ENCODE data around the gene TBC1D24.
"Not testable (repeated sequence)": the region's sequence is repeated elsewhere in the genome, so short reads cannot be mapped to it uniquely, and the experiment has no call there.

The TBC1D24 gene

DNA sequence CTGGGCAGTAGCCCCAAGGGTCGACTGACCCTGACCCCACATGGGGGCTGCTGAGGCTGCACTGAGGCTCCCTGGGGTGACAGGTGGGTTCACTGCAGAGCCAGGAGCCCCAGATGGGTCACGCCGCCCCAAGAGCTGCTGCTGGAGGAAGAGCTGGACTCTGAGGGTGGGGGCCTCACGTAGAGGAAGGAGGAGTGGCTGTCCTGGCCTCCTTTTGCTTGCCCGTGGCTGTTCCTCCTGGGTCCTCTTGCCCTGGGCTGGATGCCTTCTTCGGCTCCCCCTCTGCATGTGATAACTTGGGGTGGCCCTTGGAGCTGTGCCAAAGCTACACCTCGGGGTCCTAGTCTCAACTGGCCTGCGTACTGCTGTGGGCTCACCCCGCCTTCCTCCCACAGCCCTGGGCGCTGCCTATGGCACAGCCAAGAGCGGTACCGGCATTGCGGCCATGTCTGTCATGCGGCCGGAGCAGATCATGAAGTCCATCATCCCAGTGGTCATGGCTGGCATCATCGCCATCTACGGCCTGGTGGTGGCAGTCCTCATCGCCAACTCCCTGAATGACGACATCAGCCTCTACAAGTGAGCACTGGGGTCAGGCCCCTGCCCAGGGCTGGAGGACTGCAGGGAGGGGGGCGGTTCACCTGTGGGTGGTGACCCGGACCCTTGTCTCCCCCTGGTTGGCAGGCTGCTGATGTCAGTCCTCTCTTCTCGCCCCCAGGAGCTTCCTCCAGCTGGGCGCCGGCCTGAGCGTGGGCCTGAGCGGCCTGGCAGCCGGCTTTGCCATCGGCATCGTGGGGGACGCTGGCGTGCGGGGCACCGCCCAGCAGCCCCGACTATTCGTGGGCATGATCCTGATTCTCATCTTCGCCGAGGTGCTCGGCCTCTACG is 44.1 kb downstream of the TBC1D24 start:
- DNase-seq: no peak

GRCh38 chr16:2519711-2520080 is 44.8 kb downstream of the TBC1D24 start:
- DNase-seq: no peak

- peak; percentile 90 for DNase-seq
These were observed 45.3 kb downstream of the TBC1D24 start, which contains the start of gene AMDHD2 for GRCh38 chr16:2520097-2520783. Gene AMDHD2, plus strand, starts transcription at chr16:2520371. Its CDS starts 88 bp downstream, at chr16:2520459.

DNA sequence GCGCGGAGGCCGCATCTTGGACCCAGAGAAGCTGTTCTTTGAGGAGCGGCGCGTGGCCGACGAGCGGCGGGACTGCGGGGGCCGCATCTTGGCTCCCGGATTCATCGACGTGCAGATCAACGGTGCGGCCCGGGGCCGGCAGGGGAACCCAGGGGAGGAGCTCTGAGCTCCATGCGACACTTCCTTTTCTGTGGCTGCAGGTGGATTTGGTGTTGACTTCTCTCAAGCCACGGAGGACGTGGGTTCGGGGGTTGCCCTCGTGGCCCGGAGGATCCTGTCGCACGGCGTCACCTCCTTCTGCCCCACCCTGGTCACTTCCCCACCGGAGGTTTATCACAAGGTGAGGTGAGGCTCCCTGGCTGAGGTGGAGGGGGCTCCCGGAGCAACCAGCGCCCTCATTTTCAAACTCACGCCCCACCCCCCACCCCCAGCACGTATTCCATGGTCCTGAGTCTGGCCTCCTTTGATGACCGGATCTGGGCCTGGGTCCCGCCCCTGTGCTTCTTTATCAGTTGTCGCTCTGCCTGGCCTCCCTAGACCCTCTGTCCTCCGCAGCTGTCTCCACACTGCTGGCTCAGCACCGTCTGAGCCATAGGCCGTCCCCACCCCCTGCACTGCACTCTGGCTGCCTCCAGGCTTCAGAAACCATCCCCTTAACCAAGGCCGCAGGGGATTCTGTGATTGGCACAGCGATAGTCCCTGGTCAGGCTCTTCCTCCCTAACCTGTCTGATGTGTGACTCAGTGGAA is 46.0 kb downstream of the TBC1D24 start:
- peak; percentile 85 for DNase-seq

DNA sequence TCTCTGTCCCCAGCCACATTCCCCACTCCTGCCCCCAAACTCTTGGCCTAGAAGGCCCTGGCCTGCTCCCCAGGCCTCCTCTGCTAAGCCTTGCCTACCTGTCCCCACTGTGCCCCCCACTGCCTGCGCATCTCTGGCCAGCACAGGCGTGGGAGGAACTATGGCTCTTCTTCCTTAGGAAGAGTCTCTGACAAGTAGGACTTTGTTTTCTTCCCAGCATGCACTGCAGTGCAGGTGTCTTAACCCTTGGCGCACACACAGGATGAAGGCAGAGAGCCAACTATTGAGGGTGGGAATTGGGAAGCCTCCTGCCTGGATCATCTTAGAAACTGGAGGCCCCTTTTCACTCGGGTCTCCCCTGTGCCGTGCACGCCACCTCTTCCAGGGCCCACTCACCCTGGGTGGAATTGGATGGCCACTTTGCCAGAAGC is 48.9 kb downstream of the TBC1D24 start:
- no peak for DNase-seq

DNA sequence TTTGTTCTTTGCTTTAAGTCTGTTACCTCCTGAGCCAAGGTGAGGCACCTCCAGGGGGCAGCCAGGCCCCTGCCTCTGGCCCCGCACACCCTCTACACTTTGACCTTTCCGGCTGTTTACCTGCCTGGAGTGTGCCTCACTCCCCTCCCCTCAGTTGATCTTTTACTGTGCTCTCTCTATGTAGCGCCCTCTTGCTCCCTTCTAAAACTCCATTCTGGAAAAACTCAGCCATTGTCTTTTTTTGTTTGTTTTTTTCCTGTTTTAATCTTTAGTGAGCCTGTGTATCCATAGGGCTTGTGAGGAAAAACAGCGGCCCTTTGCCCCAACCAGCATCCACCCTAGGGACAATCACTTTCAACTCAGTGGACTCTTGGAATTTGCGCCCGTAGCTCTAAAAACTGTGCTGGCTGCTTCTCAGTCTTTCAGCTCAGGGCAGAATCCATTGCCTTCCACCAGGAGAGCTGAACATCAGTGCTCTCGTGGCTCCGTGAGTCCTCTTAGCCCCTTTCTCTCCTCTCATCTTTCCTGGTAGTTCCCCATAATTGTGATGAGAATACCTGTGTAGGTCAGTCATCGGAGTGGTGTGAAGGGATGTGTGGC is 49.5 kb downstream of the TBC1D24 start:
- no peak for DNase-seq

DNA sequence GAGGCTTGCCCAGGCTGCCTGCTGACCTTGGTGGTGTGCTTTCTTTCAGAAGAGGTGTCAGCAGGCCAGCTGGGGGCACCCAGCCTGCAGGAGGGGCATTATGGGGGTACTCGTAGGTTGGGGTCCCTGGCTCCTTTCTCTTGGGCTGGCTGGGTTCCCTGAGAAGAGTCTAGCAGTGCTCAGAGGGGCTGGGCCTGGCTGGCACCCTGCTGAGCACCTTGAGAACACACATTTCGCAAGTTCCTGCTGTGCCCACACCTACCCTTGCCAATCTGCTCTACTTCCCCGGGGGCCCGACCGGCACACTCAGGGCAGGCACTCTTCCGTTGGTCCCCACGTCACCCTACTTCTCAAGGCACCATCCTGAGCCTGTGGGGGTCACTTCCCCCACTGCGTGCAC is 51.2 kb downstream of the TBC1D24 start:
- DNase-seq: no peak

DNA sequence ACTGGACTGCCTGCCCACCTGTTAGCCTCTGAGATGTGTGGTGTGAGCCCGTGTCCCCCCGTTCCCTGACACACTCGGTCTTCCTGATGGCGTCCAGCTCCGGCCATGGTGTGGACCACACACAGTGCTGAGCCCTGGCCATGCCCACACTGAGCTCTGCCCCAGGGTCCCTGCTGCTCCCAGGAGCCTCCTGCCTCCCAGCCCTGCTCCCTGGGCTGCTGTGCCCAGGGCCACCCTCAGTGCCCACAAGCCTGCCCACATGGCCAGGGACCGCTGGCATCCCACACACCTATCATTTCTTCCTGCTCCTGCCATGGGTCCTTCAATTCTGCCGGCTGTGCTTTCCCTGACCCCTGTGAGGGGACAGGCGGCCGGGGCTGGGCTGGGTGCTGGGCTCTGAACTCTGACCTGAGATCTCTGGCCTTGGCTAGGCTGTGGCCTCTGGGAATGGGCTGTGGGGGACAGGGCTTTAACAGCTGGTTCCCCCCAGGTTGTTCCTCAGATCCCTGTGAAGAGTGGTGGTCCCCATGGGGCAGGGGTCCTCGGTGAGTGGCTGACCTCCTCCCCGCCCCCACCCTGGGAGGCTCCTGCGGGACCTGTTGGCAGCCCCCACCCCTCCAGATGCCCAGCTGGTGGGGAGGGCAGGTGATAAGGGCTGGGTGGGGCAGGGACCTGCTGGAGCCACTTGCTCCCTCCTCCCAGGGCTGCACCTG is 52.3 kb downstream of the TBC1D24 start:
- no peak for DNase-seq

- DNase-seq: no peak
These were observed 52.8 kb downstream of the TBC1D24 start for GRCh38 chr16:2527784-2528100.

DNA sequence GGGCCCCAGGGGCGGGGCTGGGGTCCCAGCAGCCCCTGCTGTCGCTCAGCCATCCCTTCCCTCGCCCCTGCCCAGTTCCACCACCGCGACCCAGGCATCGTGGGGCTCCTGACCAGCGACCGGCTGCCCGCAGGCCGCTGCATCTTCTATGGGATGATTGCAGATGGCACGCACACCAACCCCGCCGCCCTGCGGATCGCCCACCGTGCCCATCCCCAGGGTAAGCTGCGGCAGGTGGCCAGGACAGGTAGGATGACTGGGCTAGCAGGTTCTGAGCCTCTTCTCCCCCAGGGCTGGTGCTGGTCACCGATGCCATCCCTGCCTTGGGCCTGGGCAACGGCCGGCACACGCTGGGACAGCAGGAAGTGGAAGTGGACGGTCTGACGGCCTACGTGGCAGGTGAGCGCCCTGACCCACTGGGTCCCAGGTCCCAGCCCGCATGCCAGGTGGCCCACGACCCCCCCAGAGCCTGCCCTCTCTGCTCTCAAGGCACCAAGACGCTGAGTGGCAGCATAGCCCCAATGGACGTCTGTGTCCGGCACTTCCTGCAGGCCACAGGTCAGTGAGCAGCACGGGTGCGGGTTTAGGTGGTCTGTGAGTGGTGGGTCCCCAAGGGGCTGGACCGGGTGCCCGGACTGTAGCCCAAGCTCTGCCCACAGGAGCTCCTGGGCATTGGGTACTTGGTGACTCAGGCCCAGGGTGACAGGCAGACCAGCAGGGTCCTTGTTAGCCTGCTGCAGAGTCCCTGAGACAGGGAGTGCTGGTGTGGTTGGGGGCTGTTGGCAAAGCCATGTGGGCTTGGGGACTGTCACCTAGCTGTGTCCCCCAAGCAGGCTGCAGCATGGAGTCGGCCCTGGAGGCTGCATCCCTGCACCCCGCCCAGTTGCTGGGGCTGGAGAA is 53.5 kb downstream of the TBC1D24 start:
- DNase-seq: no peak

DNA sequence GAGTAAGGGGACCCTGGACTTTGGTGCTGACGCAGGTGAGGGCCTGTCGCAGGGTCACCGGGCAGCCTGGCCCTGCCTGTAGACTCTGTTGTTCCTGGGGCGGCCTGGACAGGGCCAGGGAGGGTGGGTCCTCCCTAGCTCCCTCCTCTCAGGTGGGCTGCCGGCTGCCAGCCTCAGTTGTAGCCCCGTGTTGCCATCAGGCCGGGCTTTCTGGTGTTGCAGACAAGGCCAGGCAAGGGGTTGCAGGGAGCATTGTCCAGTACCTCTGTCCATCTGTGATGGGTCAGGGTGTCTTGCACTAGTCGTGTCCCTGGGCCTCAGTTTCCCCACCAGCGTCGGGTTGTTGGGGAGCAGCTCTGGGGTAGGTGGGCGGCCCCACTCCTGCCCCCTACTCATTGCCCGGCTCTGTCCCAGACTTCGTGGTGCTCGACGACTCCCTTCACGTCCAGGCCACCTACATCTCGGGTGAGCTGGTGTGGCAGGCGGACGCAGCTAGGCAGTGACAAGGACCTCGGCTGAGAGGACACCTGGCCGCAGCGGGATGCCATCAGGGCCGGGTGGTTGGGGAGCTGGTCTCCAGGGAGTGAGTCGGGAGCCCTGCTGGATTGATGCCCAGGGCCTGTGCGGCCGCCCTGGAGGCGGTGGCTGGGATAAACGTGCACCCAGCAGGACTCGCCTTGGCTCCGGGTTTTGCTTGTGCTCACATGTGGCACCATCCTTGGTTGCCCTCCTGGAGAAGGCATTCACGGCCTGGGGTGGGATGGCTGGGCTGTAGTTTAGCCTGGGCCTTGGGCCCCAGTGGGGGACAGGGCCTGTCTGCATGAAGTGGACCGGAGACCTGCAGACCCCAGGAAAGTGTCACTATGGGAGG is 54.4 kb downstream of the TBC1D24 start:
- no peak for DNase-seq

DNA sequence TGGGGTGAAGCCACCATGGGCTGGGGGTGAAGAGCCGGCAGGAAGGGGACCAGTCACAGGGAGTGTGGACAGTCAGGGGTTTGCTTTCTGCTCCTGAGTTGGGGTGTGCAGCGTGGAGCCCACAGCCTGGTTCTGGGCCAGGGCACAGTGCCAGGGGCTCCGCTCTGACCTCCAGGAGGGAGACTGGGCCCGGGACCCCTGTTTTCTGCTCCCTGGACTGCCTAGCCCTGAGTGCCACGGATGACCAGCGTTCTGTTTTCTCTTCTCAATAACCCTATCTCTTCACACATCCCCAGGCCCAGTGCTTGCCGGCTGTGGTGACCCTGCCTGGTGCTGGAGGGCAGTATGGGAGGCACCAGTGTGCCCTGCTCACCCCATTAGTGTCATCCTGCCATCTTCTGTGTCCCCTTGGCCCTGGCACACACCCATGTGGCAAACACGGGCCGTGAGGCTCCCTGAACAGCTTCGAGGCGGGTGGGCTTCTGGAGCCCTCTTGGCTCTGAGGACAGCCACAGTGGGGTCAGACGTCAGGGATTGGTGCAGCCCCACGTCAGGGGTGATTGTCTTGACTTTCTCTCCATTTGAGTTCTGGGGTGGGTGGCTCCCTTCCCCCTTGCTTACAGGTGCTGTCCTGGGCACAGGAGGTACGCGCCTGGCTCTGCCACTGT is 55.2 kb downstream of the TBC1D24 start:
- DNase-seq: no peak

DNA sequence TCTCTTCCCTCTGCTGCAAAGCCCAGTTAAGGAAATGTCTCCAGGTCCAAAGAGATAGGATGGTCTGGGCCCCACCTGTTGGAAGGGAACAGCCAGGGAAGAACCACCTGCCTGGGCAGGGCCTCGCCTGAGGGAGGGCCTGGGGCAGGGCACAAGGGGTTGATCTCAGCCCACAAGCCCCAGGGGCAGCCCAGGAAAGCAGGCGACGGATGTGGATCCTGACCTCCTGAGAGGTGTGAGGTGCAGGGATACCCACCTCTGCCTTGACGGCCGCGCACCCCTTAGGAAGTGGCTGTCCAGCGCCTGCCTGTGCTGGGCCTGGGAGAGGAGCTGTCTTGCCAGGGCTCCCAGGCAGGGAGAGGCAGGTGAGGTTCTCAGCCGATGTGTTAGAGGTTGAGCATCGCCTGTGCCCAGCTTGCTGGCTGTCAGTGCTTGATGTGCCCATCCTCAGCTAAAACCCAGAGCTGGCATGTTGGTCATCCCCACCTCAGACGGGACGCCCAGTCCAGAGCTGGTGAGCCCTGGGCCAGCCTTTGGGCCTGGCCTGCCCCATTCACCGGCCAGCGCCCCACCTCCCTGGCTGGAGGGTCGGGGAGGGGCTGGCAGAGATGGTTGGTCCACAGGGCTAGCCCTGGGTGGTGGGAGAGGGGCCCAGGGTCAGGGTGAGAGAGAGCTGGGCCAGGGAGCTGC is 55.8 kb downstream of the TBC1D24 start:
- DNase-seq: no peak

DNA sequence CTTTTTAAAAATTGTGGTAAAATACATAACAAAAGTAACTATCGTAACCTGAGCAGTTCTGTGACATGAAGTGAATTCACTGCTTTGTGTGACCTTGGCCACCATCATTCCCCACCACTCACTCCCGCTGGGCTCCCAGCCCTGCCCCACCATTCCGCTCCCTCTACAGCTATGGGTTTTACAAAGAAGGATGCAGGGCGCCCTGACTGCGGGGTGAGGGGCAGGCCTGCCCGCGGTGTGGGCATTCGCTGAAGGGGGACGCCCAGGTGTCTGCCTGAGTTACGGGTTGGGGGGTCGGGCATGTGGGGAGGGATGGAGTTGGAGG is 56.4 kb downstream of the TBC1D24 start, which contains the start of gene CEMP1:
CEMP1 (minus strand) TSS at position 38 of the 325 bp plus-strand sequence. CDS start 335 bp downstream, outside the sequence.
- DNase-seq: no peak

GRCh38 chr16:2531696-2532493 is 57.0 kb downstream of the TBC1D24 start:
- peak; percentile 97 for DNase-seq

- peak; percentile 79 for DNase-seq
These were observed 57.7 kb downstream of the TBC1D24 start for GRCh38 chr16:2532494-2533141.

- not testable (repeated sequence) for DNase-seq
These were observed 58.3 kb downstream of the TBC1D24 start for GRCh38 chr16:2533142-2533755.

All from CD4-positive, alpha-beta T cell treated with Interferon gamma for 1 hour (primary cell).